ENCODE results near the gene DOCK6.
"Not testable (repeated sequence)": the region's sequence is repeated elsewhere in the genome, so short reads cannot be mapped to it uniquely, and the experiment has no call there.

- TF ChIP-seq CTCF, EZH2phosphoT487 (IDR thresholded peaks at IDR 0.05; ENCODE audit: low read length): not testable (repeated sequence)
Observed at GRCh38 chr19:11179145-11179465, 83.2 kb downstream of the DOCK6 start.

Measured in MM.1S (cell line).